ENCODE data around the gene SMIM22. TPM values are rescaled to one million over a fixed set of nuclear protein-coding genes. Genes with fewer than 3 reads are reported as not detected.

Gene SMIM22
- total RNA-seq, 1 donor from 2014 or later: 194 TPM

GRCh38 chr16:4795828-4796572, 831 bp downstream of the SMIM22 start:
- no peak for DNase-seq (ENCODE audit: low spot score)

GRCh38 chr16:4796982-4797804, 2.0 kb downstream of the SMIM22 start:
- peak; percentile 11 for DNase-seq (ENCODE audit: low spot score)

- no peak for DNase-seq (ENCODE audit: low spot score)
These were observed 2.7 kb downstream of the SMIM22 start for GRCh38 chr16:4797805-4798252.

- DNase-seq (ENCODE audit: low spot score): no peak
These were observed 3.3 kb downstream of the SMIM22 start for GRCh38 chr16:4798456-4798855.

- DNase-seq (ENCODE audit: low spot score): no peak
These were observed 4.1 kb downstream of the SMIM22 start for GRCh38 chr16:4799171-4799855.

- peak; percentile 57 for DNase-seq (ENCODE audit: low spot score)
These were observed 5.3 kb downstream of the SMIM22 start for GRCh38 chr16:4800290-4801041.

GRCh38 chr16:4801051-4801961, 6.1 kb downstream of the SMIM22 start:
- no peak for DNase-seq (ENCODE audit: low spot score)

GRCh38 chr16:4801962-4802658, 6.9 kb downstream of the SMIM22 start, which contains the start of gene ROGDI:
Gene ROGDI (minus strand): TSS chr16:4802633. CDS start chr16:4802571, 62 bp downstream.
- DNase-seq (ENCODE audit: low spot score): peak; percentile 92

- peak; percentile 93 for DNase-seq (ENCODE audit: low spot score)
These were observed 7.6 kb downstream of the SMIM22 start for GRCh38 chr16:4802659-4803287.

- no peak for DNase-seq (ENCODE audit: low spot score)
These were observed 8.3 kb downstream of the SMIM22 start for GRCh38 chr16:4803401-4803844.

- DNase-seq (ENCODE audit: low spot score): no peak
These were observed 9.0 kb downstream of the SMIM22 start for GRCh38 chr16:4803898-4804762.

- DNase-seq (ENCODE audit: low spot score): no peak
These were observed 10.1 kb downstream of the SMIM22 start for GRCh38 chr16:4805231-4805630.

- no peak for DNase-seq (ENCODE audit: low spot score)
These were observed 11.1 kb downstream of the SMIM22 start for GRCh38 chr16:4806280-4806679.

- no peak for DNase-seq (ENCODE audit: low spot score)
These were observed 16.1 kb downstream of the SMIM22 start for GRCh38 chr16:4811242-4811641.

GRCh38 chr16:4811773-4812172, 16.6 kb downstream of the SMIM22 start:
- no peak for DNase-seq (ENCODE audit: low spot score)

GRCh38 chr16:4813251-4814003, 18.3 kb downstream of the SMIM22 start:
- DNase-seq (ENCODE audit: low spot score): no peak

GRCh38 chr16:4814046-4814445, 18.9 kb downstream of the SMIM22 start:
- DNase-seq (ENCODE audit: low spot score): no peak

Data from mucosa of gallbladder (tissue), 1 donor.